GM19328 (cell line): ENCODE data around the gene IMP4.

Experiments
- ATAC-seq: cut with Tn5 transposase; IDR thresholded peaks from one replicate; pipeline ENCODE4 v1.9.1; 2021; ENCODE audit warnings: mild to moderate bottlenecking, moderate library complexity; ENCODE audit not compliant: unreplicated experiment

IMP4 gene

DNA sequence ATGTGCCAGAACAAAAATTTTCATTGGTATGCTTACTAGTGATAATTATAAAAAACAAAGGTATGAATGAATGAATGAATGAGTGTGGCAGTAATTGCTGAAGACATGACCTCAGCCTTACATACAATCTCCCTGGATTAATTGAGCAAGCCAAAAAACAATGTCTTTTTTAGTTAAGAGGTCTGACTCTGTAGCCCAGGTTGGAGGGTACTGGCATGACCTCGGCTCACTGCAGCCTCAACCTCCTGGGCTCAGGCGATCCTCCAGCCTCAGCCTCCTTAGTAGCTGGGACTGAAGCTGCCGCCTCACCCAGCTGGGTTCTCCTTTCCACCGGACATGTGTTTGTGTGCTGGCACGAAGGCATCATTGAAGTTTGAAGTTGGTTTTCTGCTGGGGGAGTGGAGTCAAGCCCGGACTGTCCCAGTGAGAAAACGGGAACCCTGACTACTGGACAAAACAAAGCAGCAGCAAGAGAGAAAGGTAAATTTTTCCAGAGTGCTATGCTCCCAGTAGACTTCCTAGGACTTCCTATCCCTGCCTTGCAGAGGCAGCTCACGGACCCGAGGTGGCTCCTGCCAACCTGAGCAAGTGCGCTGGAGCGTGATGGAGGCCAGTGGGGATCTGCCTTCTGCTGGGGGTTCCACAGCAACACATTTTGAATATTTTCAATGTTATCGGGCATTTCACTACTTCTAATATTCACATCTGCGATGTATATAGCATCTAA, 6.4 kb upstream of the IMP4 start:
- ATAC-seq = no peak

DNA sequence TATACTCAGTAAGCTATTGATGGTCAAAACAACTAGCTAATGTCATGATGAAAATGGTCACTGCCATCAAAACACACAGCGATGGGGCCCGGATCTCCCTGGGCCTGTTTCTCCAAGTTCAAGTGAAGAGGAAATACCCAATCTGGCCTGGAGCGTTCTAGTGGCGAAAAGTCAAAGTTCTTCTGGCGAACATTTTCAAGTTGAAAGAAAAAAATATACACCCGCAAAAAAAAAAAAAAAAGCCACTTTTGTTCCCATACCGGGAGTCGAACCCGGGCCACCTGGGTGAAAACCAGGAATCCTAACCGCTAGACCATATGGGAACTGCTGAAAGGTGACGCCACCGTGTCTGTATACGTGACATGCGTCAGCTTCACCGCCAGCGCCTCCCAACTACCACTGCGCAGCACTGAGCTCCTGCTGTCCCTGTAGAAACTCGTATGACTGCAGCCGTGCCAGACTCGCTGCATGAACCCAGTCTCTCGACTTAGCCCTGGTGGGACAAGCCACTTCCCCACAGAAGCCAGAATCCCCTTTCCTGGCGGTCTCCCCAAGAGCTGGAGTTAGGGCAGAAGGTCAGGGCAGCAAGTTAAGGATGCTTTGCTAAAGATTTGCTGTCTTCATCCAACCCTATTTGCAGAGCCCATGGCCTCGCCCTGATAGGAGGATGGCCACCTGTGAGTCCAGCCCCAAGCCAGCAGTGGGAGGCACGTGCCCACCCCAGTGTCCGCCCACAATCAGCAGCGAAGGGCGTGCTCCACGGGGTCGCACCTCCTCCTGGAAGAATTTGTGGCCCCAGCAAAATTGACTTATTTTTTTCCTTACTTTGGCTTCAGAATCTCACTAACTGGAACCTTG, 5.6 kb upstream of the IMP4 start:
- ATAC-seq = no peak

DNA sequence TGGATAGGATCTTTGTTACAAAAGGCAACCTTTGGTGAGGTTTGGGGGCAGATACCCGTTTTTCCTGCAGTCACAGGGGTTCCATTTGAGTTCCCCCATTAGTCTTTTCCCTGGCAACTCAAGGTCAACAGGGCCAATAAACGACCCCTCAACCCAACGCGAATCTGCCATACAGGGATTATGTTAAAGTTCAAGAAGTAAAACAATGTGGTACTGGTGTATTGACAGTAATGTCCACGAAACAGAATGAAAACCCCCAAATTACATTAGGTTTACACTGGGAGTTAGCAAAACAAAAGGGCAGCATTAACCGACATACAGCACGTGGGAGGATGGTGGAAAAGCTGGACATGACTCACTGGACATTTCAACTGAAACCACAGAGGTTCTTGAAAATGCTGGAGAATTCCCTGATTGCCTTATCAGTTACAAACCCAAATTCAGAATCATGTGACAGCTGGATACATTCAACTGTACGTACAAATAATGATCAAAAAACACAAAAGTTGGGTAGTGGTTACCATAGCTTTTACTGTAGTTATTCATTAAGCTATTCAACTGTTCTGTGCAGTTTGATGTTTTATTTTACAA, 4.9 kb upstream of the IMP4 start:
- no peak for ATAC-seq

DNA sequence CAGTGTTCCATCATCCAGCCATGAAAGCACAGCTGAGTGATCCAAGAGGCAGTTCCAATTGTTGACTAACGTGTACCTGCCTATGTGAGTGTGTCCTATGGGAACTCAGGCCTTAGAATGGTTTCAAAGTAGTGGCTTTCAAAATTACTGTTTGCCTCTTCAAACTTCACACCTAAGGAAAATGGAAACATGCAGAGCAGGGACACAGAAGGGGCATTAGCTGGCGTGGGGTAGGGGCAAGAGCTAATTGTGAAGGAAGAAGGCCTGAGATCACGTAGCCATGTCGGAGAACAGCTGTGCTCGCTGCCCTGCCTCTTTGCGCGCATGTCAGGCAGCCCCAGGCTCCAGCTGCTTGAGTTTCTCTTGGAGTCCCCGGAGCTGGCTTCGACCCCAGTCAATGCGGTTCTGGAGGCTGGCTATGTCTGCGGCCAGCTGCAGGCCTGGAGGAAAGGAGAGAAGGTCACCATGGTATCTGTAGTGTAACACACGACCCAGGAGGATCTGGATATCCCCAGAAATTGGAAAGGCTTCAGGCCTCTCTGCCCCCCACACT, 3.8 kb upstream of the IMP4 start:
- no peak for ATAC-seq

DNA sequence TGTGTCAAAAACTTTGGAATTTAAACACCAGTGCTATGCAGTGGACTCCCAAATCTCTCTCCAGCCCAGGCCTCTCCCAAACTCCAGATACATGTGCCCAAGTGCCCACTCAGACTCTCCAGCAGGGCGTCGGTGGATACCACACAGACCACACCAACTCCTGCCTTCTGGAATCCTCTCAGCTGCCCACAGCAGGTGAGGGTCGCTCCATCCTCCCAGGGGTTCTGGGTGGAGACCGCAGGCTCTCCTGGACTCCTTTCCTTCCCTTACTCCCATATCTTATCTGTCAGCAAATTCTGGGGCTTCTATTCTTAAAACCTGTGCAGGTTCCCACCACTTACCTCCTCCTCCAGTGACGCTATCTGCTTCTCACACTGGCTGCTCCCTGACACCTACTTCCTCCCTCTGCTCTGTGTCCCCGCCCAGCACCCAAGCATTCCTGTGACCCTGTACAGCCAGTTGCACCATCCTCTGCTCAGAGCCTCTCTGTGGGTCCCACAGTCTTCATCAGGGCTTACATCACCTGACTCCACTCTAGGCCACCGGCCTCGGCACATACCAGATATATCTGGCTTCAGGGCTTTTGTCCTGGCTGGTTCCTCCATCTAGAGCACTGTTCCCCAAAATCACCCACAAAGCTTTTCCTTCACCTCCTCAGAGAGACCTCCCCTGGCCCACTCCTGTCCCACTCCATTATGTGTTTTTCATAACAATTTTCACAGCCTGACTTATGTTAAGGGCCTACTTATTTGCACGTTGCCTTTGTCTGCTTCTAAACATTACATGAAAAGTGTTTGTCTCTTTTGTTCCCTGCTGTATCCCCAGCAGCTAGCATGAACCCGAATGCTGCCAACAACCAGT, 2.6 kb upstream of the IMP4 start:
- ATAC-seq = no peak

DNA sequence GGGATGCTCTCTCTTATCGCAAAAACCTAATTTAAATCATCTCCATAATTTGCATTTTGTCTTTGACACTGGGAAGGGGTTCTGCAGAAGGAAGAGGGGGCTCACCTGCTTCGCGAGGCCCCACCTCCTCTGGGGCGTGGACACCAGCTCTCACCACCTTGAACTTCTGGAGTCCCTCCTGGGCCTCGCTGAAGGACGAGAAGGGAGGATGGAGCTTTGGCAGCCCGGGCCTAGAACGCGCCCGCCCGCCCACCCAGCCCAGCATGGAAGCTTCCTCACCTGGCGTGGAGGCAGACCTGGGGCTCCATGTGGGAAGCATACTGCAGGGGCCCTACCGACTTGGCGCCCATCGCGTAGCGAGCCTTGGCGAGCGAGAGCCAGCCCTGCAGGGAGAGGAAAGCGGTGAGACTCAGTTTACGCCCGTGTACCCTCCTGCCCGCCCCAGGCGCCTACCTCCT, 1.1 kb upstream of the IMP4 start:
- ATAC-seq = no peak

DNA sequence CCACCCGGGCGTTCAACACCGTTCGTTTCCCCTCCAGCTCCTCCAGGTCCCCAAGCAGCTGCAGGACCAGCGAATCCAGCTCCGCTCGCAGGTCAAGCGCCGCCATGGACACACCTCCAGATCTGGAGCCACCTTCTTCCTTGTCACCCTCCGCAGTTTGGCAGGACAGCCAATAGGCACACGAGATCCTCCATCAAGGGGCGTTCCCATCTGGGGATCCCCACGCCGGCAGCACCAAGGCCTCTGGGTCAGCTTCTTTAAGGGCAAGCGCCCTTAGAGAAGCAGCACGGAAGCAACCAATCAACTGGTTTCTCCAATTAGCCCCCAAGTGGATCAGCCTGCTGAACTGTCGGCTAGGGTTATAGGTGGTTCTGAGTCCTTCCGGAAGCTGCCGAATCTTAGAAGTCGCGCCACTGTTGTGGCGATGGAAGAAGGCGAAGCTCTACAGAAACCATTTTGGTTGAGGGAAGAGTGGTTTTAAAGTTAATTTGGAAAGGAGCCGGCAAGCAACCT, 621 bp upstream of the IMP4 start:
- peak; percentile 64 for ATAC-seq

DNA sequence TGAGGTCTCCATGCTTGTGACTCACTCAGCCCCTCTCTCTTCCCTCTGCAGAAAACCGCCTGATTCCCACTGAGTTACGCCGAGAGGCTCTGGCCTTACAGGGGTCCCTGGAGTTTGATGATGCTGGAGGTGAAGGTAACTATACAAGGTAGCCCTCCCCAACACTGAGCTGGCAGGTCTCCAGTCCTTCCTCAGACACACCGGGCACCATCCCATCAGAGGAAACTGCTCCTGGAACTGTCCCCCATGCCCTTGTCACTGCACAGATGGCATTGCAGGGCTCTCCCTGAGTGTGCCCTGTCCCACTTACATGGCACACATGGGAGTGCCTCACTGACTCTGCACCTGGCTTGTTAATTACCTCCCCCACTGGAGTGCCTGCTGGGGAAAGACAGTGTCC, 1.9 kb downstream of the IMP4 start:
- no peak for ATAC-seq

DNA sequence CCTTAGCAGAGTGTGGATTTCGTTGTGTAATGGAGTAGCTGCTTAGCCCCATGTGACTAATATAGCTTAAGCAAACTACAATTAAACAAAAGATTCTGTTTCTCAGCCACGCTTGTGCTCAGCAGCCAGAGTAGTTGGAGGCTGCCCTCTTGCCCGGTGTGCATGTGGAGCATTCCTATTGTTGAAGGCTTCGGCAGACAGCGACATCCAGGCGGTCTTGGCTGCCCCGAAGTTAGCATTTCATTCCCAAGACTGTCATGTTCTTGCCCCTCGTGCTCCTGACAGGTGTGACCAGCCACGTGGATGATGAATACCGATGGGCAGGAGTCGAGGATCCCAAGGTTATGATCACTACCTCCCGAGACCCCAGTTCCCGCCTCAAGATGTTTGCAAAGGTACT, 2.4 kb downstream of the IMP4 start:
- no peak for ATAC-seq

DNA sequence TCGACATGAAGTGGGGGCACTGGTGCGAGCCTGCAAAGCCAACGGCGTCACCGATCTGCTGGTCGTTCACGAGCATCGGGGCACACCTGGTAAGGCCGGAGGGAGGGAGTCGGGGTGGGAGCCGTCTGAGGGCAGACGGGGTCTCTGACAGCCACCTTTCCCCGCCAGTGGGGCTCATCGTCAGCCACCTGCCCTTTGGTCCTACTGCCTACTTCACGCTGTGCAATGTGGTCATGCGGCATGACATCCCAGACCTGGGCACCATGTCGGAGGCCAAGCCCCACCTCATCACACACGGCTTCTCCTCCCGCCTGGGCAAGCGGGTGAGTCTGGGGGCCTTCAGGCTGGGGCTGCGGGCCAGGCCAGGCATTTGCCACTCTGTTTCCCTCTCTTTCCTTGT, 2.9 kb downstream of the IMP4 start:
- ATAC-seq = no peak

DNA sequence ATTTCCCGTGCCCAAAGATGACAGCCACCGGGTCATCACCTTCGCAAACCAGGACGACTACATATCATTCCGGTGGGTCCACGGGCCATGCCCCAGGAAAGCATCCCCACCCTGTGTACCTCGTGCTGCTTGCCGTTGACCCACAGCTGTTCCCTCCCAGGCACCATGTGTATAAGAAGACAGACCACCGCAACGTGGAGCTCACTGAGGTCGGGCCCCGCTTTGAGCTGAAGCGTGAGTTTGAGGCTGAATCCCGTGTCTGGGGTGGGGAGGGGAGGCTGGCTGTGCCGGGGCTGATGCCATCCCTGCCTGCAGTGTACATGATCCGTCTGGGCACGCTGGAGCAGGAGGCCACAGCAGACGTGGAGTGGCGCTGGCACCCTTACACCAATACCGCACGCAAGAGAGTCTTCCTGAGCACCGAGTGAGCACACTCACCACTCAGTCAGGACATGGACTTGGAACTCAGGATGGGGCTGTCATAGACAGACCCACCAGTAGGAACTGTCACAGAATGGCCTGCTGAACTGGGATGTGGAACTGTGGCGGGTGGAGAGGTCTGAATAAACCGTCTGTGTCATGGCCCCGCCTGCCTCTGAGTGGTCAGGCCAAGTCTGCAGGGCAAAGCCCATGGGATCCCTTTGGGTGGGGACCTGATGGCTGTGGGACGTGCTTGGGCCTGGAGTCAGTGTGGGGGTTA, 3.5 kb downstream of the IMP4 start:
- no peak for ATAC-seq

DNA sequence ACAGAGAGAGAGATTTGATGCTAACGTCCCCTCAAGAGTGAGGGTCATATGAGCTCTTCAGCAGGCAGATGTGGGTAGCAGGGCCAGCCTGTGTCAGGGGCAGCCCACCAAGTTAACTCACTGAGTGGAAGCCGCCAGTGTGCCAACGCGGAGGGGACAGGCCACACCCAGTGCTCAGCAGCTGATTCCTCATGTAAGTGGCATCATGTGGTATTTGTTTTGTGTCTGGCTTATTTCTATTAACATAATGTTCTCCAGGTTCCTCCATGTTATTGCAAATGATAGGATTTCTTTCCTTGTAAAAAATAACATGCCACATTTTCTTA, 4.0 kb downstream of the IMP4 start:
- no peak for ATAC-seq

DNA sequence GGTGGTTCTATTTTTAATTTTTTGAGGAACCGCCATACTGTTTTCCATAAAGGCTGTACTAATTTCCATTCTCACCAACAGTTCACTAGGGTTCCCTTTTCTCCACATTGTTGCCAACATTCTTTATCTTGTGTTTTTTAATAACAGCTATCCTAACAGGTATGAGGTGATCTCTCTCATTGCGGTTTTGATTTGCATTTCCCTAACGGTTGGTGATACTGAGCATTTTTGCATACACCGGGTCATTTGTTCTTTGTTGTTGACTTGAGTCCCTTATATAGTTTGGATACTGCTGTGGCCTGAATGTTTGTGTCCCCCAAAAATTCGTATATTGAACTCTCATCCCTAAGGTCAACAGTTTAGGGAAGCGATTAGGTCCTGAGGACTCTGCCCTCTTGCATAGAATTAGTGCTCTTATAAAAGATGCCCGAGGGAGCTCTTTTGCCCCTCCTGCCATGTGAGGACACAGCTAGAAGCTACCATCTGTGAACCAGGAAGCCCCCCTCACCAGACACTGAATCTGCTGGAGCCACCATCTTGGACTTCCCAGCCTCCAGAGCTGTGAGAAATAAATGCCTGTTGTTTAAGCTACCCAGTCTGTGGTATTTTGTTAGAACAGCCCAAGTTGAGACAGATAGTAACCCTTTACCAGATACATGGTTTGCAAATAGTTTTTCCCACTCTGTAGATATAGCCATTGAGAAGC, 4.7 kb downstream of the IMP4 start:
- ATAC-seq = no peak

DNA sequence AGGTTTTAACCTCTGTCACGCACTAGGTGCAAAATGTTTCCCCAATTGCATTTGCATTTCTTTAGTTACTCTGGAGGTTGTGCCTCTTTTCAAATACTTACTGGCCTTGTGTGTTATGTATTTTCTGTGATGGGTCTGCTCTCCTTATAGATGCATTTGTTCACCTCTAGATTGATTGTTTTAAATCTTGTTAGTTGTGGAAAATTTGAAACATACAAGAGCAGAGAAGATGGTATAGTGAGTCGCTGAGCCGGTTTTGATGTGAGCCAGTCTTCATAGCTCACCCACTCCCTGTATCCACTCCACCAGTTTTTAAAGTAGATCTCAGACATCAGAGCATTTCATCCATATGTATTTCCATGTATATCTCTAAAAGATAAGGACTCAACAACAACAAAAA, 6.5 kb downstream of the IMP4 start:
- no peak for ATAC-seq

DNA sequence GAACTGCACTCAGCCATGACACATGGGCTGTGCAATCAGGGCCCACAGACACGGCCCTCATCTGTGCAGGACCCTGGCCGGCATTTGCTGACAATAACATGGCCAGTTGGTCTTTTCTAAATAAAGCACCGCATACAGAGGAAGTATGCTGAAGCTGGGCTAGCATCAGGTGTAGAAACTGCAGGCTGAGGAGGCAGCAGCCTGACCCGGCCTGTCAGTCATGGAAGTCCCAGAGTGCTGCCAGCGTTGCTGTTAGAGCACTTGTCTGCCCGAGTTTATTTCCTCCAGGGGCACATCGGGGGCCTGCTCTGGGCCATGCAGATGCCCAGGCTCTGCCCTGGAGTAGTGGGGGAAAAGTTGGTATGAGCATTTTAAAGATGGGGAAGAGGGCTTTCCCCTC, 9.0 kb downstream of the IMP4 start:
- no peak for ATAC-seq

DNA sequence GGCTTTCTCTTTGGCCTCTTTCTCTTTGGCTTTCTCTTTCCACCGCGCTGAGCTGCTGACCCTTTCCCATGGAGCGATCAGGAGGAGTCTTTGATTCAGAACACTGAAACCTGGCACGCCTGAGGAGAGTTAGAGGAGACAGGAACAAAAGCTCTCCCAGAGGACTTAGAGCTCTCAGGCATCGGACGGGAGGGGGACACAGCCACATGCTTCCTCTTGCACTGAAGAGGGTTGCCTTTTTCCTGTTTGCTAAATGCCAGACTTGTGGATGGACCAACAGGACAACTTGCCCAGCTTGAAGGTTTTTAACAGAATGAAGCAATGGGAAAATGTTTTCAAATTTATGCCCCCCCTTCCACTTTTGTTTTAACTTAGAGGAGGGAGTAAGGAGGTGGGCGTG, 9.5 kb downstream of the IMP4 start:
- no peak for ATAC-seq

DNA sequence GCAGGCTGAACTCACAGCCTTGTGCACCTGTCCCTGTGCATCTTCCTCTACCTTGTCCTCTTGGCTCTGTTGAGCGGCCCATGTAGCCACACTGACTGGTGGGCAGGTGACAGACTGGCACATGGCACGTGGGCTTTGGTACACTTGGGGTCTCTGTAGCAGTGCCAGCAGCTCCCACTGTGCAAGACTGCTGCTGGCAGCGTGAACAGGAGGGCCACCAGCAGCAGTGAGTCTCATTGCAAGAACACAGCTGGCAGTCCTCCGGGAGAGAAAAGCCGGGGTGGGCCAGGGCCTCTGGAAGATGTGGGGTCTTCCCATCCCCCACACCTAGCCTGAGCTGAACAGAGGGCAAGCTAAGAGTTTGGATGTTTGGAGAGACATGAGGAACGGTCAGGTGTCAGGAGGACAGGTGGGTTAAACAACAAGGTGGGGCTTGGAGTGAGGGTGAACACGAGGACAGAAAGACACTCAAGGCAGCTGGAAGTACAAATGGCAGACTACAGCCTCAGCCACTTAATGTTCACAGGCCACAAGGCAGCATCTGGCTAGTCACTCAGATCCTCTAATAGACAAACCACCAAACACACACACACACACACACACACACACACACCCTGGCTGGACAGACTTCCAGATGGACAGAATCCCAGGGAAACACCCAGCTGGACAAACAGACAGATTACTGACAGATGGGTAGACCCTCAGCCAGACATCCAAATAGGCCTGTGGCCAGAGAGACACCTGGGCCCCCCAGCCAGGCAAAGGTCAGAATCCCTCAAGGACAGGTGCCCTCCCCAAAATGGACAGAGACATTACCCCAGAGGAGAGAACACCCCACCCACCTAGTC, 10.8 kb downstream of the IMP4 start:
- no peak for ATAC-seq

DNA sequence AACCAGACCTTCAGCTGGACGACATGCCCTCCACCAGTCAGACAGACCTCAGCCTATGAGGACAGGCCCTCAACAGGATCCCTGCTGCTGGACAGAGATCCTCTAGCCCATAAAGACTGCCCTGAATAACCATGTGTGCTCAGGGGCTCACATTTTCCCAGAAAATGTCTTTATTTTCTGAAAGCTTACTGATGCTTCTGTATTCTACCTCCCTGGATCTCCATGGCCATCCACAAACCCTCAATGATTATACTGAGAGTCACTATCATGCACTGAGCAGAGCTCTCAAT, 11.4 kb downstream of the IMP4 start:
- no peak for ATAC-seq

DNA sequence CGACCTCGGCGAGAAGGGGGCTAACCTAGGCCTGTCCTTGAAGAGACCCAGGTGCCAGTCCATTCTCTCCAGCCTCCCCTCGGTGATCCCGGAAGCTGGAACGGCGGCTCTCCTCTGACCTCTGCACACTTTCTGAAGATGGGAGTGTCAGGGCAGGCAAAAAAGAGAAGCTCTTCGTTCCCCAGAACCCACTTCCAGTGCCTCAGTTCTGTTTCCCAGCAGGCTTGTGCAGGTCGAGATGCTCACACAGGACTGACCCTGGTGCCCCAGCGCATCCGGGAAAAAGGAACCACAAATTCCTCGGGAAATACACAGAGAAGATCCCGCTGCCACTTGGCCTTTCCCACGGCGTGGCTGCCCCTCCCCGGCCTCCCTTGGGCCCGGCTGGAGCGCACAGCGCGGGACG, 12.5 kb downstream of the IMP4 start:
- ATAC-seq = no peak
